DOHH2 (cell line): ENCODE measurements around the gene KCNMA1.

Experiments used
- CTCF ChIP-seq: fragments of 200-600 bp; sonication (generic); IDR thresholded peaks from one replicate; pipeline ENCODE4 v1.5.1; 2014; ENCODE audit warnings: antibody characterized with exemption, mild to moderate bottlenecking, low read depth, low read length; ENCODE audit not compliant: poor library complexity, severe bottlenecking
- EZH2phosphoT487 ChIP-seq: fragments of 200-600 bp; sonication (generic); IDR thresholded peaks from 2 replicates; pipeline ENCODE4 v1.6.1; 2017; ENCODE audit warnings: borderline replicate concordance, mild to moderate bottlenecking, antibody characterized with exemption, low read length, moderate library complexity, mixed read lengths

GRCh38 chr10:77060913-77061312, 576.7 kb downstream of the KCNMA1 start:
- no peak for TF ChIP-seq CTCF
- TF ChIP-seq EZH2phosphoT487, result no peak
